Lower leg skin (tissue), 3 donors: ENCODE measurements around the gene IGSF22.

ENCODE experiments used
- CTCF ChIP-seq, 3 donors: fragments of 450-650 bp; IDR thresholded peaks; one replicate each; pipeline ENCODE4 v1.5.1; 2016; ENCODE audit warnings: antibody characterized with exemption in 3 of 3, mild to moderate bottlenecking in 3 of 3, moderate library complexity in 2 of 3
- POLR2A ChIP-seq, 2 donors: fragments of 450-650 bp; IDR thresholded peaks; one replicate each; pipeline ENCODE4 v1.6.1; 2016 to 2017; ENCODE audit warnings: antibody characterized with exemption in 2 of 2, mild to moderate bottlenecking in 1 of 2, moderate library complexity in 1 of 2

DNA sequence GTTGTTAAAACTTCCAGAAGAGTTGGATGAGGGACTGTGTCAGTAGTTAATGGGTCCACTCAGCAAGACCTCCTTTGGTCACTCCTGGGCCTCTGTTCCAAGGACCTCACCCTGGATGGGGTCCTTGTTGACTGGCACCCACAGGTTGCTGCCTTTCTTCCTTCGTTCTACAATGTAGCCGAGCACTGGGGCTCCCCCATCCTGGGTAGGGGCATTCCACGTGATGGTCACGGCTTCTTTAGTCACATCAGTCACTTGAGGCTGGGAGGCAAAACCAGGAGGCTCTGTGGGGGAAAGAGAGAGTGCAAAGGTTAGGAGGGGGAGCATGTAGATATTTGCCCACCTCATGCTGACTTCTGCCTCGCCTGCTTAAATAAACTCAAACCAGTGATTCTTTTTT lies 15.4 kb downstream of the IGSF22 start:
- TF ChIP-seq POLR2A (IDR thresholded peaks at IDR 0.05) (no peak), CTCF (IDR thresholded peaks at IDR 0.05) (no peak)
